Stimulated activated naive B cell treated with anti-CD40 and anti-IgM and Interleukin-4, amounts not matched to agents 10 μg/mL and 1 μg/mL and 100 μg/mL, for 72 hours (primary cell): ENCODE data around the gene FBXO10.
"Not testable (repeated sequence)": the region's sequence is repeated elsewhere in the genome, so short reads cannot be mapped to it uniquely, and the experiment has no call there.

Experiments
- ATAC-seq, 2 donors: fragments of 150-1000 bp; cut with Tn5 transposase; replicated peaks; 2 replicates each; pipeline ENCODE4 v1.10.0; 2021; ENCODE audit warnings: moderate library complexity in 1 of 2
- DNase-seq: peaks from one replicate; pipeline ENCODE4 v3.0.0; 2021
- H3K27ac Mint-ChIP-seq: one replicate; pipeline ENCODE4 v1.8.0; 2022; ENCODE audit warnings: mild to moderate bottlenecking, mixed read lengths
- H3K27me3 Mint-ChIP-seq, 2 donors: one replicate each; pipeline ENCODE4 v1.8.0; 2022; ENCODE audit warnings: mixed read lengths in 2 of 2
- H3K36me3 Mint-ChIP-seq, 2 donors: one replicate each; pipeline ENCODE4 v1.8.0; 2022; ENCODE audit warnings: mixed read lengths in 2 of 2, mild to moderate bottlenecking in 1 of 2
- H3K4me1 Mint-ChIP-seq, 2 donors: one replicate each; pipeline ENCODE4 v1.8.0; 2022; ENCODE audit warnings: mixed read lengths in 2 of 2, mild to moderate bottlenecking in 1 of 2
- H3K4me3 Mint-ChIP-seq, 2 donors: one replicate each; pipeline ENCODE4 v1.8.0; 2022; ENCODE audit warnings: mild to moderate bottlenecking in 2 of 2, mixed read lengths in 2 of 2, moderate library complexity in 1 of 2
- H3K9me3 Mint-ChIP-seq, 2 donors: one replicate each; pipeline ENCODE4 v1.8.0; 2022; ENCODE audit warnings: mixed read lengths in 2 of 2, mild to moderate bottlenecking in 1 of 2

FBXO10 gene

DNA sequence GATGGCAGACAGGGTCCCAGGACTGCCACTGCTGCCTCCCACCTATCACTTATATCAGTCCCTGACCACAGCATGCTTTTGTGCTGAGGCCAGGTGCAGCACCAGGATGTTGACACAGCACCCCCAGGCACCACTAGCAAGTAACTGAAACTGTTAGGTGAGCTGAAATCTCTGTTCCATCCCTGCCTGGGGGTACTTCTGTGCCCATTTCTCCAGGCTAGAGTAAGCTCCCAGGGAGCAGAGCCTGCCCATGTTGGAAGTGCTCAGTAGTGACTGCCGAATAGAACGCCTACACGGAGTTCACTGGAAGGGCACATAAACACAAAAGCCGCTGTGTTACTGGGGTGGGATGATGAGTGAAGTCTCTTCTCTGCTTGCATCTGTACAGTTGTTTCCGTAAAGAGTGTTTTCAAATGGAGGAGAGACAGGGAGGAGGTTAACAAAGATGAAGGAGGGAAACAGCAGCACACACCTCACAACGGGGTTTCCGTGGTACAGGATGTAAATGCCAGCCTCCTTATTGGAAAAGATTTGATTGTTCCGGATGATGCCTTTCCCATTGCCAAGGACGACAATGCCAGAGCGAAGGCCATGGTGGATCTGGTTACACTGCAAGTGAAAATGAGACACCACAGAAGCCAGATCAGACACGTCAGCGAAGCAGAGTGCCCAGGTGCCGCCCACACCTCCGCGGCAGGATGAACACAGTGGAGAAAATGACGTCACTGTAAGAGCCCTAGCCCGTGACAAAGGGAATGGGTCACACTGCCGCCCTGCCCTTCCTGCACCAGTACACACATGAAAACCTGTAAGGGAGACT lies 47.3 kb downstream of the FBXO10 start:
- peak; percentile 57 for DNase-seq

DNA sequence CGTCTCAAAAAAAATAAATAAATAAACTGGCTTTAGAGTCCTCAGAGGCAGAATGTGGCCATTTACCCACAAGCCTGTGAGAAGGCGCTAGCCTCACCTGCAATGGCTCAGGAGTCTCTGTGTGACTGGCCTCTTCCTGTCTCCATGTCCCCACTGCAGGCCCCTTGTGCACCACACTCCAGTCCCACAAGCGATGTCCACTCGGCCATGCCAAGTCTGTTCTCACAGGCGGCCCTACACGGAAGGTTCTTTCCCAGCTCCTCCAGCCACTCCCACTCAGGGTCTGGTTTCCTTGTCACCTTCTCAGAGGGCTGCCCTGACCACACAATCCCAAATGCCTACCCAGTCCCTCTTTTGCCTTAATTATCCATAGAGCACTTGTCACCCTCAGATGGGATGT lies 52.3 kb downstream of the FBXO10 start:
- no peak overlapping the region for H3K27ac Mint-ChIP-seq
- no peaks in the 10 kb centered on the region for H3K27me3 Mint-ChIP-seq
- peaks cover 53 to 80% of the 10 kb centered on the region in 2 donors for H3K36me3 Mint-ChIP-seq
- H3K4me3 Mint-ChIP-seq: no peak overlapping the region
- H3K9me3 Mint-ChIP-seq: peaks cover 0 to 2% of the 10 kb centered on the region in 2 donors
- H3K4me1 Mint-ChIP-seq: peaks cover 4 to 9% of the 10 kb centered on the region in 2 donors
- no peak for DNase-seq
- ATAC-seq: no peak

More for the DNA sequence above, 47.3 kb downstream of the FBXO10 start:
- ATAC-seq: peak; percentile 90 to 92
- Mint-ChIP-seq H3K4me3 (peak overlapping the region in 1 of 2 donors; percentile 13), H3K27me3 (no peaks in the 10 kb centered on the region), H3K27ac (peak overlapping the region; percentile 89), H3K36me3 (peaks cover 43 to 56% of the 10 kb centered on the region in 2 donors), H3K9me3 (no peaks in the 10 kb centered on the region), H3K4me1 (peaks cover 10 to 22% of the 10 kb centered on the region in 2 donors)

DNA sequence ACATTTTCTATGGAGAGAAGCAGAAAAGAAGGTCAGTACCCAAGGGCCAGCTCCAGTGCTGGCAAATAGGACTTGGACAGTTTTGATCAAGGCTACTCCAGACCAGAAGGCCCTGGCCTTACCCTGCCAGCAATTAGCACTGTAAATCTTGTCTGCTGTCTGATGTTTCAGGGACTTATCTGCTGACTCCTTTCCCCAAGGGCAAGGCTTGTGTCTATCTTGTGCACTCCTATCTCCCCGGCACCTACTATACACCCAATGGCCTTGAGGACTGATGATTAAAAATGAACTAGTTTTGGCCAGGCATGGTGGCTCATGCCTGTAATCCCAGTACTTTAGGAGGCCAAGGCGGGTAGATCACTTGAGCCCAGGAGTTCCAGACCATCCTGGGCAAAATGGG lies 53.2 kb downstream of the FBXO10 start:
- no peak for DNase-seq
- Mint-ChIP-seq H3K36me3 (peaks cover 58 to 80% of the 10 kb centered on the region in 2 donors), H3K4me3 (no peak overlapping the region), H3K4me1 (no peaks in the 10 kb centered on the region), H3K9me3 (peaks cover 0 to 2% of the 10 kb centered on the region in 2 donors), H3K27me3 (no peaks in the 10 kb centered on the region), H3K27ac (no peak overlapping the region)
- ATAC-seq: no peak

DNA sequence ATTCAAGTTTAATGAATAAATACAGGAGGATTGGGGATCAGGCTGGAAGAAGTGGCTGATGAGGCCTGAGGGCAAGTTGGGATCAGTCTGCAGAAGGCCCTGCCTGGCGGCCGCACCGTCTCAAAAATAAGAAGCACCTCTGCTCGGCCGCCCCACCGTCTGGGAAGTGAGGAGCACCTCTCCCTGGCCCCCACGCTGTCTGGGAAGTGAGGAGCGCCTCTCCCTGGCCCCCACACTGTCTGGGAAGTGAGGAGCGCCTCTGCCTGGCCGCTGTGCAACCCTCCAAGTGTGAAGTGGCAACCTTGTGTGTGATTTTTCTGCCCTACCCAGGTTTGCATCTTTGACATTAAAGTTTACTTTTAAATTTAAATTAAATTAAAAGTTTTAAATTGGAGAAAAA lies 55.1 kb downstream of the FBXO10 start:
- Mint-ChIP-seq H3K36me3 (peaks cover 52 to 72% of the 10 kb centered on the region in 2 donors), H3K27ac (no peak overlapping the region), H3K4me3 (no peak overlapping the region), H3K4me1 (no peaks in the 10 kb centered on the region), H3K27me3 (no peaks in the 10 kb centered on the region), H3K9me3 (peaks cover 0 to 2% of the 10 kb centered on the region in 2 donors)
- DNase-seq (no peak), ATAC-seq (no peak)

DNA sequence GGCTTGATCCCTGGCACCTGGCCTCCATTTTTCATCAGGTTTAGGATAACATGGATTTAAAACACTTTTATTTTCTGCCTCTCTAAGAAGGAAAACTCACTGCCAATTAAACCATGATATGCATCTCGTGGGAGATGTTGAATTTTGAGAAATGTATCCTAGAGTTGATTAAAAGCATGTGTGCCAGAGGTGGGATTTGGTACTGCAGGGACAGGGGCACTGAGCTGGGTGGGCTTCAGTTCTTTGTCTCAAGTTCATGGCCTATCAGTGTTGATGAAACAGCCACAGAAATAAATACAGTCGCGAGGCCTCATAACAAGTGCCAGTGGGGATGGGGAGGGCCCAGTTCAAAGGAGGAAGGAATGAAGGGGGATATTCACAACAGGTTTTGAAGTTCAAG lies 55.5 kb downstream of the FBXO10 start:
- Mint-ChIP-seq H3K36me3 (peaks cover 52 to 72% of the 10 kb centered on the region in 2 donors), H3K4me1 (no peaks in the 10 kb centered on the region), H3K9me3 (peaks cover 0 to 2% of the 10 kb centered on the region in 2 donors), H3K27me3 (no peaks in the 10 kb centered on the region), H3K4me3 (no peak overlapping the region), H3K27ac (no peak overlapping the region)
- no peak for DNase-seq
- ATAC-seq: no peak

DNA sequence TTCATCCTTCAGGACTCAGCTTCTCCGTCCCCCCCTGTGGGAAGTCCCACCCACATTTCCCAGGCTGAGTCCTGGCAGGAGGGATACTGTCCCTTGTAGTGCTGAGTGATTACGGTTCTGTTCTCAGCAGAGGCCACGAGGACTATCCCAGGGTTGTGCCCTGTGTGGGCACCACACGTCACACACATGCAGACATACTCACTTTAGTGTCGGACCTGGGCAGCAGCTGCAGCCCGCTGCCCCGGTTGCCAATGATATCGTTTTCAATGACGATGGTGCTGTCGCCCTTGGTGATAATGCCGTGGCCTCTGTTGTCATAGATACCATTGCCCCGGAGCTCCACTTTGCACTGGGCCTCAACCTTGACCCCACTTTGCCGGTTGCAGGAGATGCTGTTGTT lies 58.3 kb downstream of the FBXO10 start:
- ATAC-seq: no peak
- Mint-ChIP-seq H3K4me3 (no peak overlapping the region), H3K36me3 (peaks cover 46 to 68% of the 10 kb centered on the region in 2 donors), H3K27me3 (no peaks in the 10 kb centered on the region), H3K27ac (no peak overlapping the region), H3K4me1 (peaks cover 0 to 3% of the 10 kb centered on the region in 2 donors), H3K9me3 (peaks cover 0 to 2% of the 10 kb centered on the region in 2 donors)
- no peak for DNase-seq

DNA sequence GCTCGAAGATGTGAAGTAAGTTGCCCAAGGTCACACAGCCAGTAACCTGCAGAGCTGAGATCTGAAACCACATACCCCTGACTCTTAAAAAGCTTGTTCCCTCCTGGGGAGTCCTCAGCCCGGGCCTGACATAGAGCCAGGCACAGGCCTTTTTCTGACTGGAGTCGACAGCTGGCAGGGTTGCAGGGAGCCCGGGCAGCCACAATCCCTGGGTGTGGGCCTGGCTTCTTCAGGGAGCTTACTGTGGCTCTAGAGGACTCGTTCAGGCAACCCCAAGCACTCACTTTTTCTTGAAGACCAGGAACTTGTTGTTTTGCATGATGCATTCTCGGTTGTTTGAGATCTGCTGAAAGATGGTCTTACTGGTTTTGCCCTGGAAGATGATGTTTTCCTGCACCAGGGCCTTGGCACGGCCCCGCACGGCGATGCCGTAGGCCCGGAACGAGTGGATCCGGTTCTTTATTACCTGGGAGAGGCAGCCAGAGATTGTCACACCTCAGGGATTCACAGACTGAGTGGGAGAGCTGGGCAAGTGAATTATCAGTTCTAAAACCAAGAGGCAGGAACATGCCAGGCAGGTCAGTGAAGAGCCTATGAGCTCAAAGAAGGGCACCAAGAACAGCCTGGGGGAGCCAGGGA lies 60.4 kb downstream of the FBXO10 start:
- H3K27ac Mint-ChIP-seq: no peak overlapping the region
- no peaks in the 10 kb centered on the region for H3K27me3 Mint-ChIP-seq
- peaks cover 8 to 9% of the 10 kb centered on the region in 2 donors for H3K4me1 Mint-ChIP-seq
- H3K9me3 Mint-ChIP-seq: peaks cover 0 to 2% of the 10 kb centered on the region in 2 donors
- DNase-seq (no peak), ATAC-seq (no peak)
- H3K4me3 Mint-ChIP-seq: no peak overlapping the region
- H3K36me3 Mint-ChIP-seq: peaks cover 45 to 60% of the 10 kb centered on the region in 2 donors

DNA sequence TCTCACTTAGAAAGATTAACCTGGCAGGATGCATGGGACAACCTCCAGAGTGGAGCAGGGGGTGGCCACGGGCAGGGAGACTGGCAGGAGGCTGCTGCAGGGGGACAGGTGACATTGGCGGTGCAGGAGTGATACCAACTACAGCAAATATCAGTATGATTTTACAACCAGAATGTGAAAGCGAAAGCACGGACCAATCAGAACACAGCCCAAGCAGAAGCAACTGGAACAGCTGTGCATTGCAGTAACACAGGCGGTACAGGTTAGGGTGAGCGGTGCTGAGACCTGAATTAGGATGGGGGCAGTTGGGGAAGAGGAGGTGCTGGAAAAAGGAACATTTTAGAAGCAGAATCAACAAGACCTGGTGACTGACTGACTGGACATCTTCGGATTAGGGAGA lies 61.2 kb downstream of the FBXO10 start:
- H3K4me3 Mint-ChIP-seq: no peak overlapping the region
- ATAC-seq: no peak

DNA sequence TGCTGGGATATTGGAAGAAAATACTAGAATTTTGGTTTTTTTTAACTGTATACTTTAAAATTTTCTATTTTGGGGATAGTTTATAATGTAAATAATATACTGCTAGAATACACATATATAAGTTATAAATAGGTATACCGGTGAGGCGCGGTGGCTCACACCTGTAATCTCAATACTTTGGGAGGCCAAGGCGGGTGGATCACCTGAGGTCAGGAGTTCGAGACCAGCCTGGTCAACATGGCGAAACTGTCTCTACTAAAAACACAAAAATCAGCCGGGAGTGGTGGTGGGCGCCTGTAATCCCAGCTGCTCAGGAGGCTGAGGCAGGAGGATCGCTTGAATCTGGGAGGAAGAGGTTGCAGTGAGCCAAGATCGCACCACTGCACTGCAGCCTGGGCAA lies 61.8 kb downstream of the FBXO10 start:
- not testable (repeated sequence) for H3K27ac Mint-ChIP-seq, H3K9me3 Mint-ChIP-seq, H3K4me1 Mint-ChIP-seq, ATAC-seq, H3K27me3 Mint-ChIP-seq, DNase-seq, H3K4me3 Mint-ChIP-seq
- H3K36me3 Mint-ChIP-seq: peaks cover 42 to 52% of the 10 kb centered on the region in 2 donors

More for the DNA sequence above, 61.2 kb downstream of the FBXO10 start:
- H3K27me3 Mint-ChIP-seq: no peaks in the 10 kb centered on the region
- peaks cover 41 to 53% of the 10 kb centered on the region in 2 donors for H3K36me3 Mint-ChIP-seq
- DNase-seq: no peak
- H3K4me1 Mint-ChIP-seq: peaks cover 8 to 9% of the 10 kb centered on the region in 2 donors
- peaks cover 0 to 2% of the 10 kb centered on the region in 2 donors for H3K9me3 Mint-ChIP-seq
- no peak overlapping the region for H3K27ac Mint-ChIP-seq

DNA sequence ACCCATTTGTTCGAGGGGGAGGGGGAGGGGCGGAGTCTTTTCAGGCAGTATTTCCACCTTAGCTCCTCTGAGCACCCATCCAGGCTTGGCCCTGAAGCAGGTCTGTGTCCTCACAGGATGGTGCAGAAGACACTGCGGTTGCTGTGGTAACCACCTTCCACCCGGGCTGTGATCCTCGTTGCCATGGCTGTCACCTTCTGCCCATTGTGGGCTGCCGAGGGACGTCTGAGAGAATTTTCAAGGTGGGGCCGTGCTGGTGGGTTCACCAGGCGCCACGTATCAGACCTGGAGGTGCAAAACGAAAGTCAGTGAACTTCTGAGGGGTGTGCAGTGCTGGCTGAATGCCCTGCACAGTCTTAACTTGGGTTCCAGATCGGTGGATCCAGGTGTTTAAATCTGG lies 63.7 kb downstream of the FBXO10 start:
- Mint-ChIP-seq H3K36me3 (peaks cover 35 to 49% of the 10 kb centered on the region in 2 donors), H3K27ac (peak overlapping the region; percentile 70), H3K9me3 (no peaks in the 10 kb centered on the region), H3K4me1 (peaks cover 13 to 25% of the 10 kb centered on the region in 2 donors), H3K27me3 (no peaks in the 10 kb centered on the region), H3K4me3 (no peak overlapping the region)
- no peak for ATAC-seq
- DNase-seq: no peak

DNA sequence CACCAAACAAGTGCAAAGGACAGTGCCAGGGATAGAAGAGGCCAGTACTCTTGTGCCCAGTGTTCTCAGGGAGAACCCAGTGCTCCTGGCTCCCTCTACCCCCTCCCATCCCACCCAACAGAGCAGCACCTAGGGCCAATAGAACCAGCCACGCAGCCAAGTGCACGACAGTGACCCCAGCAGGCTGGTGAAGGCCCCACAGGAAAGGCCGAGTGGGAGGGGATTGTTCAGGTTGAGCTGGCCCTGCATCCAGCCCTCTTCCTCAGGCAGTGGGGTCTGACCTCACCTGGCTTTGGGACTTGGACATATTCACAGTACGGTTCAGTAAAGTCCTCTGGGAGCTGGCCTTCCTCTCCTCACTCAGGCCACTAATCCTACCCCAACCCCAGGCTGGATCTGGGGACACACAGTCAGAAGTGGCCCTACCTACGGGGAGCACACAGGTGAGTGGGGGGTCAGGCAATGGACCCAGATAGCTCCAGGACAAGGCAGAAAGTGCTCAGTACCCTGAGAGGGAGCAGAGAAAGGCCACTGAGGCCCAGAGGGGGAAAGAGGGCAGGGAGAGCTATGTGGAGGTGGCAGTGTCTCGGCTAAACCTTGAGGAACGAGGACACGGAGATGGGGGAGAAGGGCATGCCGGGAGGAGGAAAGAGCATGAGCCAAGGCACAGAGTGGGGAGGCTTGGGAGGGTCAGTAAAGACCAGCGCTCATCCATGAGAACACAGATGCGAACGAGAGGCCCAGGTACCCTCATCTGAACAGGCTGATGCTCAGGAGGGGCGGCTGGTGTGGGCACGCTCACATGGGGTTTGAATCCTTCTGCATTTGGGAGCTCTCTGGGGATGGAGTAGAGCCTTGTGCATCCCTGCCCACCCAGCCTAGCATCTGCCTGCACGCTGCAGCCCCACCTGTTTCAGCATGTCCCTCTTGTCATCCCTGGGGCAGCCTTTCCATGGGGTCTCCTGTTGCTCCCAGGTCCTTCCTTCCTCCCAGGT lies 64.9 kb downstream of the FBXO10 start:
- Mint-ChIP-seq H3K4me1 (peaks cover 17 to 34% of the 10 kb centered on the region in 2 donors), H3K27me3 (no peaks in the 10 kb centered on the region), H3K36me3 (peaks cover 36 to 58% of the 10 kb centered on the region in 2 donors), H3K4me3 (peak overlapping the region in 1 of 2 donors; percentile 7), H3K27ac (peak overlapping the region; percentile 70), H3K9me3 (no peaks in the 10 kb centered on the region)
- no peak for DNase-seq
- ATAC-seq: peak; percentile 72 to 73

DNA sequence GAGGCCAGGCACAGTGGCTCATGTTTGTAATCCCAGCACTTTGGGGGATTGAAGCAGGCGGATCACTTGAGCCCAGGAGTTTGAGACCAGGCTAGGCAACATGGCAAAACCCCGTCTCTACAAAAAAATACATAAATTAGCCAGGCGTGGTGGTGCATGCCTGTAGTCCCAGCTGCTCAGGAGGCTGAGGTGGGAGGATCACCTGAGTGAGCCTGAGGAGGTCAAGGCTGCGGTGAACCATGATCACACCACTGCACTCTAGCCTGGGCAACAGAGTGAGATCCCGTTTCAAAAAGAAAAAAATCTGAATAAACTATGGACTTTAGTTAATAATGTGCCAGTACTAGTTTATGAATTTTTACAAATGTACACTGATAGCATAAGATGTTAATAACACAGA lies 66.1 kb downstream of the FBXO10 start:
- not testable (repeated sequence) for H3K27me3 Mint-ChIP-seq
- peaks cover 33 to 49% of the 10 kb centered on the region in 2 donors for H3K36me3 Mint-ChIP-seq

DNA sequence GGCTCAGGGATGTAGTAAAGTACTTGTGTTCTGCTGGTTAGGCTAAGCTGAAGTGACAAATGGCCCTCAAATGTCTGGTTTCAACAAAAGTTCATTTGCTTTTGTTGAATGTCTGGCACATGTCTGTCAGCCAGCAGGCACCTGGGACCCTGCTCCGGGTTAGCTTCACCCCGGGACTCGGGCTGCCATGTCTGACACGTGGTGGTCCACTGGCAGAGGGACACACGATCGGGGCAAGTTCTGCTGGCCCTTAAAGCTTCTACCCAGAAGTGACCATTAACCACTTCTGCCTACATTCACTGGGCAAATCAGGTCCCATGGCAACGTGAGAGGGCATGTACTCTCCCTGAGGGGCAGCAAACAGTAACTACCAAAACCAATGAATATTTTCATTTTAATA lies 66.6 kb downstream of the FBXO10 start:
- no peaks in the 10 kb centered on the region for H3K27me3 Mint-ChIP-seq
- peak overlapping the region; percentile 9 for H3K27ac Mint-ChIP-seq
- no peaks in the 10 kb centered on the region for H3K9me3 Mint-ChIP-seq
- DNase-seq: no peak
- H3K4me1 Mint-ChIP-seq: peaks cover 14 to 34% of the 10 kb centered on the region in 2 donors
- H3K36me3 Mint-ChIP-seq: peaks cover 30 to 48% of the 10 kb centered on the region in 2 donors
- no peak for ATAC-seq
- H3K4me3 Mint-ChIP-seq: no peak overlapping the region

More for the DNA sequence above, 66.1 kb downstream of the FBXO10 start:
- Mint-ChIP-seq H3K27ac (peak overlapping the region; percentile 51), H3K4me1 (peaks cover 17 to 34% of the 10 kb centered on the region in 2 donors)
- not testable (repeated sequence) for ATAC-seq, H3K4me3 Mint-ChIP-seq, DNase-seq, H3K9me3 Mint-ChIP-seq

DNA sequence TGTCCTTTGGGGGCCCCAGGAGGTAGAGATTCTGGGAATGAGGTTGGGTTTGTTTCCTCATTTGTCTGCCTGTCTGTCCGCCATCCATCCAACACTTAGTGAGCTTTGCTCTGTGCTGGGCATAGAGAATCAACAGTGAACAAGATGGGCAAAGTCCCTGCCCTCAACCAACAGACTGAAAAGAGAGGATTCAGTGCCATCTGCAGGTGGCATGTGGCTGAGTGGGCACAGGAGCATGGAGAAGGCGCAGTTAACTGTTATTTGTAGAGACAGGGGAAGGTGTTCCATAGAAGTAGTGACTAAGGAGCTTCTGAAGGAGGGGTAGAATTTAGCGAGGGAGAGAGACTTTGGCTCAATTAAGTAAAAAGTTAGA lies 67.4 kb downstream of the FBXO10 start:
- ATAC-seq (peak in 1 of 2 donors; percentile 12), DNase-seq (no peak)
- H3K27ac Mint-ChIP-seq: peak overlapping the region; percentile 59
- H3K9me3 Mint-ChIP-seq: no peaks in the 10 kb centered on the region
- H3K27me3 Mint-ChIP-seq: no peaks in the 10 kb centered on the region
- H3K36me3 Mint-ChIP-seq: peaks cover 27 to 46% of the 10 kb centered on the region in 2 donors
- H3K4me1 Mint-ChIP-seq: peaks cover 14 to 34% of the 10 kb centered on the region in 2 donors
- no peak overlapping the region for H3K4me3 Mint-ChIP-seq
